Left renal pelvis (tissue), 4 donors: Measurements from ENCODE around the gene ARID2. TPM values are rescaled to one million over a fixed set of nuclear protein-coding genes. Genes with fewer than 3 reads are reported as not detected.

ENCODE experiments used
- DNase-seq, 4 donors: peaks; one replicate each; pipeline ENCODE4 v3.0.0-alpha.2; 2013; ENCODE audit warnings: low read depth in 4 of 4, low spot score in 3 of 4
- polyA plus RNA-seq, 4 donors: library from polyadenylated mRNA; unstranded; fragments of 120-200 nt; gene quantifications; one replicate each; pipeline ENCODE4 v1.2.1, GENCODE V29; 2013; ENCODE audit not compliant: insufficient read length in 4 of 4

Gene ARID2
- polyA plus RNA-seq, 4 donors = 29.8 to 40.7 (median 37.9) TPM

- DNase-seq = no peak
Measured at GRCh38 chr12:45839917-45840316, 110.4 kb downstream of the ARID2 start.

GRCh38 chr12:45849289-45849688, 119.8 kb downstream of the ARID2 start:
- no peak for DNase-seq

- no peak for DNase-seq
Measured at GRCh38 chr12:45850302-45850701, 120.8 kb downstream of the ARID2 start.

- no peak for DNase-seq
Measured at GRCh38 chr12:45852508-45852907, 123.0 kb downstream of the ARID2 start.

GRCh38 chr12:45853550-45853949, 124.0 kb downstream of the ARID2 start:
- DNase-seq = no peak

GRCh38 chr12:45863332-45863731, 133.8 kb downstream of the ARID2 start:
- DNase-seq = no peak

GRCh38 chr12:45866299-45866698, 136.8 kb downstream of the ARID2 start:
- DNase-seq = no peak

GRCh38 chr12:45872446-45872845, 142.9 kb downstream of the ARID2 start:
- DNase-seq = no peak

GRCh38 chr12:45877069-45877468, 147.6 kb downstream of the ARID2 start:
- DNase-seq = no peak

- DNase-seq = no peak
Measured at GRCh38 chr12:45878630-45879255, 149.2 kb downstream of the ARID2 start.

- DNase-seq = no peak
Measured at GRCh38 chr12:45879363-45879895, 149.9 kb downstream of the ARID2 start.

- no peak for DNase-seq
Measured at GRCh38 chr12:45880533-45880932, 151.0 kb downstream of the ARID2 start.

- DNase-seq = no peak
Measured at GRCh38 chr12:45883187-45883586, 153.7 kb downstream of the ARID2 start.

- no peak for DNase-seq
Measured at GRCh38 chr12:45886685-45887084, 157.2 kb downstream of the ARID2 start.

GRCh38 chr12:45887544-45887943, 158.0 kb downstream of the ARID2 start:
- no peak for DNase-seq

GRCh38 chr12:45890276-45890675, 160.8 kb downstream of the ARID2 start:
- no peak for DNase-seq

GRCh38 chr12:45893240-45893639, 163.7 kb downstream of the ARID2 start:
- no peak for DNase-seq

- no peak for DNase-seq
Measured at GRCh38 chr12:45895961-45896360, 166.5 kb downstream of the ARID2 start.

GRCh38 chr12:45898094-45898493, 168.6 kb downstream of the ARID2 start:
- DNase-seq = no peak

- no peak for DNase-seq
Measured at GRCh38 chr12:45907955-45908354, 178.4 kb downstream of the ARID2 start.

GRCh38 chr12:45909041-45909713, 179.7 kb downstream of the ARID2 start:
- DNase-seq = no peak

- no peak for DNase-seq
Measured at GRCh38 chr12:45912774-45913173, 183.3 kb downstream of the ARID2 start.
